ENCODE results near the gene DONSON. TPM values are rescaled to one million over a fixed set of nuclear protein-coding genes. Genes with fewer than 3 reads are reported as not detected.

Gene DONSON
- total and polyA plus RNA-seq, 2 of the 8 experiments (the other 6 are each of a cell fraction or from before 2014, with no cell fraction given) = 21.9 to 32.5 TPM

- no peak for TF ChIP-seq EP300 (IDR thresholded peaks at IDR 0.05; ENCODE audit: borderline replicate concordance in 1 of 2, low read depth in 2 of 2, low read length in 2 of 2)
- no peak for TF ChIP-seq EZH2 (IDR thresholded peaks at IDR 0.05; ENCODE audit: low read depth, low read length, severe bottlenecking)
- no peak for TF ChIP-seq E2F6 (IDR thresholded peaks at IDR 0.05)
- no peak for TF ChIP-seq EGR1 (IDR thresholded peaks at IDR 0.05; ENCODE audit: borderline replicate concordance, low read depth, low read length)
- TF ChIP-seq SIRT6 (IDR thresholded peaks at IDR 0.05; ENCODE audit: low read length) = no peak
Observed at GRCh38 chr21:33559813-33560212, 28.7 kb downstream of the DONSON start (continued).
